OCI-LY1 (cell line): Measurements from ENCODE around the gene TNP1.

Experiments used
- CTCF ChIP-seq: fragments of 200-600 bp; sonication (generic), shearing (Covaris generic); IDR thresholded peaks from 2 replicates; pipeline ENCODE4 v1.5.1; 2017; ENCODE audit warnings: mild to moderate bottlenecking, antibody characterized with exemption, low read length, moderate library complexity, mixed read lengths
- EZH2 ChIP-seq: fragments of 200-600 bp; sonication (generic), shearing (Covaris generic); IDR thresholded peaks from 2 replicates; pipeline ENCODE4 v1.8.0; 2017; ENCODE audit warnings: borderline replicate concordance, mixed run types, mild to moderate bottlenecking, antibody characterized with exemption, low read length, moderate library complexity, mixed read lengths

GRCh38 chr2:216855605-216856004, 4.3 kb downstream of the TNP1 start:
- no peak for TF ChIP-seq CTCF
- TF ChIP-seq EZH2, result no peak
